ENCODE results near the gene MAP1B.

DNA sequence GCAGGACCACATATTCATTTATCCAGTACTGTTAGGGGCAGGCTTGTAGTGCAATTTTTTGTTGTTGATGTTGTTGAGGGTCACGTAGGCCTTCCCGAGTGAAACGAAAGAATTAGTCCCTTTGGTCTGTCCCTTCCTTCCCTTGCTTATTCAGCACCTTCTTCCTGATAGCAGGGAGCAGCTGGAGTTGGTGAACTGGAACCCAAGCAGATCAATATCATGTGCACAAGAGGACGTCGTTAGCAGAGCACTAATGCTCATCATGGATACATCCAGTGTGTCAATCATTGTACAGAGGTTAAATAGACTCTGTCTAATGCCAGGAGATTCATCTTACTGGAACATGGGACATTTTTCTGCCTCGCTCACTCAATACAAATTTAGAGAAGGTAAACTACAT is 33.0 kb upstream of the MAP1B start:
- TF ChIP-seq EZH2 (IDR thresholded peaks at IDR 0.05; ENCODE audit: borderline replicate concordance, control insufficient read depth, low read depth, low read length) (no peak), KDM1A (IDR thresholded peaks at IDR 0.05; ENCODE audit: borderline replicate concordance) (no peak)
- TF ChIP-seq, protein P1, sequence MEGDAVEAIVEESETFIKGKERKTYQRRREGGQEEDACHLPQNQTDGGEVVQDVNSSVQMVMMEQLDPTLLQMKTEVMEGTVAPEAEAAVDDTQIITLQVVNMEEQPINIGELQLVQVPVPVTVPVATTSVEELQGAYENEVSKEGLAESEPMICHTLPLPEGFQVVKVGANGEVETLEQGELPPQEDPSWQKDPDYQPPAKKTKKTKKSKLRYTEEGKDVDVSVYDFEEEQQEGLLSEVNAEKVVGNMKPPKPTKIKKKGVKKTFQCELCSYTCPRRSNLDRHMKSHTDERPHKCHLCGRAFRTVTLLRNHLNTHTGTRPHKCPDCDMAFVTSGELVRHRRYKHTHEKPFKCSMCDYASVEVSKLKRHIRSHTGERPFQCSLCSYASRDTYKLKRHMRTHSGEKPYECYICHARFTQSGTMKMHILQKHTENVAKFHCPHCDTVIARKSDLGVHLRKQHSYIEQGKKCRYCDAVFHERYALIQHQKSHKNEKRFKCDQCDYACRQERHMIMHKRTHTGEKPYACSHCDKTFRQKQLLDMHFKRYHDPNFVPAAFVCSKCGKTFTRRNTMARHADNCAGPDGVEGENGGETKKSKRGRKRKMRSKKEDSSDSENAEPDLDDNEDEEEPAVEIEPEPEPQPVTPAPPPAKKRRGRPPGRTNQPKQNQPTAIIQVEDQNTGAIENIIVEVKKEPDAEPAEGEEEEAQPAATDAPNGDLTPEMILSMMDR (IDR thresholded peaks at IDR 0.05 in 2 of 3, conservative IDR thresholded peaks at IDR 0.05 in 1 of 3; ENCODE audit: control insufficient read depth in 2 of 3, extremely low read depth in 1 of 3, insufficient read depth in 1 of 3, low read depth in 3 of 3, low read length in 3 of 3), result no peak

Data from GM12878 (cell line).